ENCODE data around the gene PTPRG.

PTPRG gene

GRCh38 chr3:61562721-61563312 is 1.4 kb downstream of the PTPRG start:
- peak; percentile 71 for DNase-seq (ENCODE audit: low spot score)

GRCh38 chr3:61563313-61564271 is 2.2 kb downstream of the PTPRG start:
- peak; percentile 47 for DNase-seq (ENCODE audit: low spot score)

DNA sequence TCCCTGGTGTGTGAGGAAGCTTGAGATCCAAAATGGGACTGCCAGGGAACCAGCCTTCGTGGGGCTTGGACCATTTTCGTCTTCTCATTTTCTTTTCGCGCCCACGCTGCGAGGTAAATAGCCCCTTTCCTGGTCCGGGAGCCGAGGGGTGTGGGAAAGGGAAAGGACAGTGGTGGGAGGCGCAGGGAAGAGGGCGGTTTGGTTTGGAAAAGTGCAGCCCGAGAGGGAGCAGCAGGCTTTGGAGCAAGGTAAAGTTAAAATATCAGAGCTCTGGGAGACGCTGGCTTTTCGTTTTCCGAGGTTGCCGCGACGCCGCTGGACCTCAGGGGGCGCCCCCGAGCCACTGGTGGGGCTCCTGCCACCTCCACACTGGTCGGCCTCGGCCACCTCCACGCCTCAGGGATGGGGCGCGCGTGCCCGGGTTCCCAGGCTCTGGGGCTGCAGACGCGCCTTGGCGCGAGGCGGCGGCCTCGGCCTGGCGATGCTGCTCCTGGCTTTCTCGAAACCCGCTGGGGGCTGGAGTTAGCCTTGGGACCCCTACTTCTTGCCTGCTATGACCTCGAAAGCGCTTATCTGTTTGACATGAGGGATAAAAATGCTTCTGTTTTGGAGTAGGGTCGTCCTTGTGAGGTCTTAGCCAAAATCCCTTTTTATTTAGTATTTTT is 3.2 kb downstream of the PTPRG start:
- DNase-seq (ENCODE audit: low spot score), result peak; percentile 86

- no peak for DNase-seq (ENCODE audit: low spot score)
Observed at GRCh38 chr3:61565569-61565968, 4.2 kb downstream of the PTPRG start.

DNA sequence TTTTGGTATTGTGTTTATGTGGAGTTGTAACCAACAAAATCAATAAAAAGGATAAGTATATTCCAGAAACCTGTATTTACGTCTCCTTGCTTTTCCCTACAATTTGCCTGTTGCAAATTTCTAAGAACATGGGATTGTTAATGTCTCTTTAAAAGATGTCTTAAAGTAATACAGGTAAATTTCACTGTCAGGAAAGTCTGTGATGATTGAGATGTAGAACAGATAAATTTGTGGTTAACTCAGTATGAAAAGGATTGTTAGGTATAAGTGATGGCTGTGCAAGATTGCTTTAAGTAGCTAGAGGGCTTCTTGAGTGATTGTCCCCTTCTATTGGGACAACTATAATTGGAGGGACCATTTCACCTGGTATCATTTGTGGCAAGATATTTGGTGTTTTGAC is 6.8 kb downstream of the PTPRG start:
- DNase-seq (ENCODE audit: low spot score), result no peak

- DNase-seq (ENCODE audit: low spot score), result no peak
Observed at GRCh38 chr3:61569856-61570580, 8.6 kb downstream of the PTPRG start.

- no peak for DNase-seq (ENCODE audit: low spot score)
Observed at GRCh38 chr3:61570813-61571212, 9.4 kb downstream of the PTPRG start.

GRCh38 chr3:61571516-61572336 is 10.4 kb downstream of the PTPRG start:
- peak; percentile 79 for DNase-seq (ENCODE audit: low spot score)

- no peak for DNase-seq (ENCODE audit: low spot score)
Observed at GRCh38 chr3:61572879-61573278, 11.5 kb downstream of the PTPRG start.

GRCh38 chr3:61573441-61573840 is 12.1 kb downstream of the PTPRG start:
- DNase-seq (ENCODE audit: low spot score), result no peak

- DNase-seq (ENCODE audit: low spot score), result peak; percentile 72
Observed at GRCh38 chr3:61574854-61575253, 13.5 kb downstream of the PTPRG start.

DNA sequence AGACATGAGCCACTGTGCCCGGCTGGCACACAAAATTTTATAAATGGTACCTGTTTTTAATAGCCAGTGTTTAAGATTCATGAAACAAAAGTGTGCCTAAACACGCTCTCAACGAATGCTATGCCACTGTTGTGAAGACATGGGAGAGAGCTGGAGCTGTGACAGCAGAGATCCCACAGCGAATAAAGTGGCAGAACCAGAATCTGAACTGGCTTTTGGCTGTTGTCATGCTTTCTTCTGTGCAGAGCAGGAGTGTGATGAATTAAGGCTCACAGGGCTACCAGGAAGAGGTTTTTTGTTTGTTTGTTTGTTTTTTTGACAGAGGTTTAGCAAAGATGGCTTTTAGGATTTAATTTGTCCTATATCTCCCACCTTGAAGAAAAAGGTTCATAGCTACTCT is 14.5 kb downstream of the PTPRG start:
- no peak for DNase-seq (ENCODE audit: low spot score)

DNA sequence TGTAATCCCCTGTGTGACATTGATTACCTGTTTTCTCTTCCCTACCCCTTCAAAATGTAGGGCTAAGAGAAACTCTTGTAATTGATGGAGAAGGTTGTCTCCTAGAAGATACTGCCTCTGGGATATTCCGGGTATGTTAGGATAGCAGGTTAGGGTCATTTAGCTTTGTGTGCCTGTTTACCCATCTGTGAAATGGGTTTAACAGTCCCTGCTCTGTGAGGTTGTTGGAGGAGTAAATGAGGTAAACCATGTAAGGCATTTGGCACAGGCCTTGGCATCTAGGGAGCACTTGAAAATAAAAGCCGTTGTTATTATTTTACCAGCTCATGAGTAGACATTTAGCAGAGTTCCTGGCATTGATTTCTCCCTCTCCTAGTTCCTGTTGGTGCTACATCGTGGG is 16.4 kb downstream of the PTPRG start:
- no peak for DNase-seq (ENCODE audit: low spot score)

DNA sequence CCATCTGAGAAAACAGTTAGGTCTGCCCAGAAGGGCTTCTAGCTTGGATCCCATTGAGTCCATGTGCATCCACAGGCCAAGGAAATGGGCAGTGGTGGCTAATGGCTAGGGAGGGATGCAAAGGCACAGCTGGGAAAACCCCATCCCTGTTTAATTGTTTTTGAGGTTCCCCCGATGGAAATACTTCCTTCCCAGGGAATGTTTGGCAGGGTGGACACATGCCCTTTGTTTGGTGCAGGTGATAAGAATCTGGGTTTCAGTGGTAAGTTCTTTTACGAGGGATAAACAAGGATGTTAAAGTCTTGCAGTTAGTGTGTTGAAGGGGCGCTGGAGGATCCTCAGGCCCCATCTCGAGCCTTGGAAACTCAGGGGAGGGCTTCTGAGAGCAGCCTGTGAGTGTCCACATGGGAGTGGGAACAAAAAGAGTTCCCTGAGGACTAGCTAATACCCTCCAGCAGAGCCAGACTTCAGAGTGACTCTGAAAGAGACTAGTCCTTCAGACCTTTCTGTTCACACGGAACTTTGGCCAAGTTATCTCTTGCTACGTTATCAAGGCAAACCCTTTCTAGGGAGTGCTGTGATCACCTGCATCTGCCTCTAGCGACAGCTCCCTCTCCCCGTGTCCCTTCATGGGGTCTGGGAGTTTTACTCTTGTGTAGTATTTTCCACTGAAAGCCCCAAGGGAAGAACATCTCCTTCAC is 17.4 kb downstream of the PTPRG start:
- DNase-seq (ENCODE audit: low spot score), result no peak

DNA sequence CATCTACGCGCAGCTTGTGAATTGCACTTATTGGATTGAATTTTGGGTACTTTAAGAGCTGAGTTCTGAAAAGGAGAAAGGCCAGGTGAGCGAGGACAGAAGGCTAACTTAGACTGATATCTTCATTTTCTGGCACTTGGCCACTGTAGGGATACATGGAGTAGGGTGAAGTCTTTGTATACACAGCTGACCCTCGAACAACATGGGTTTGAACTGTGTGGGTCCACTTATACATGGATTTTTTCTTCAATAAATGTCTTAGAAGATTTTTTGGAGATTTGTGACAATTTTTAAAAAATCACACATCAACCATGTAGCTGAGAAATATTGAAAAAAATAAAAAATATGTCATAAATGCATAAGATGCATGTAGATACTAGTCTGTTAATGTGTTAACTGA is 18.3 kb downstream of the PTPRG start:
- no peak for DNase-seq (ENCODE audit: low spot score)

- DNase-seq (ENCODE audit: low spot score), result no peak
Observed at GRCh38 chr3:61580982-61581643, 19.7 kb downstream of the PTPRG start.

DNA sequence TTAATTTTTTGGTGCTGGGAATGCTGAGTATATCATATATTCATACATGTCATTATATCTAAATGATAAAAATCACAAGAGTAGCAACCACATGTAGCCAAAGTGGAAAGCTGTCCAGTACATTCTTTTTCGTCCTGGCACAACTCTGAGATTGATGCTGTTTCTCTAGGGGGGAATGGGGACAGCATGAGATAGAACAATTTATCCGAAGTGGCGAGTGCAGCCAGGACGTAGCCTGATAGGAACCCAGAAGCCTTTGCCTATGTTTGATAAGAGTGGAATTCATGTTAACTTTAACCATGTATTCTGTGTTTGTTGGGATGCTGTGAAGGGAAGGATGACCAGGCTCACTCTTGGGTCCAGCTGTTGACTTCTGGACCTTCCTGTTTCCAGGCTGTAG is 20.9 kb downstream of the PTPRG start:
- DNase-seq (ENCODE audit: low spot score), result no peak

- DNase-seq (ENCODE audit: low spot score), result no peak
Observed at GRCh38 chr3:61582846-61583245, 21.5 kb downstream of the PTPRG start.

- DNase-seq (ENCODE audit: low spot score), result no peak
Observed at GRCh38 chr3:61583890-61584875, 22.8 kb downstream of the PTPRG start.
